HG03103 (cell line): ENCODE results near the gene TBC1D12.
"Not testable (repeated sequence)": the region's sequence is repeated elsewhere in the genome, so short reads cannot be mapped to it uniquely, and the experiment has no call there.

Source experiments
- ATAC-seq: cut with Tn5 transposase; IDR thresholded peaks from one replicate; pipeline ENCODE4 v1.9.1; 2021; ENCODE audit warnings: low read depth; ENCODE audit not compliant: unreplicated experiment

TBC1D12 gene

DNA sequence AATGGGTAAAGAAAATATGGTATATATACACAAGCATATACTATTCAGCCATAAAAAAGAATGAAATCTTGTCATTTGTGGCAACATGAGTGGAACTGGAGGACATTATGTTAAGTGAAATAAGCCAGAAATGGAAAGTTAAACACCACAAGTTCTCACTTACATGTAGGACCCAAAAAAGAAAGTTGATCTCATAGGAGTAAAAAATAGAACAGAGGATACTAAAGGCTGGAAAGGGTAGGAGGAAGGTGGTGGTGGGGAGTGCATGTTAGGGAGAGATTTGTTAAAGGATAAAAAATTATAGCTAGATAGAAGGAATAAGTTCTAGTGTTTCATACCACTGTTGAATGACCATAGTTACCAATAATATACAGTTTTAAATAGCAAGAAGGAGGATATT is 48.4 kb downstream of the TBC1D12 start:
- ATAC-seq, result no peak

DNA sequence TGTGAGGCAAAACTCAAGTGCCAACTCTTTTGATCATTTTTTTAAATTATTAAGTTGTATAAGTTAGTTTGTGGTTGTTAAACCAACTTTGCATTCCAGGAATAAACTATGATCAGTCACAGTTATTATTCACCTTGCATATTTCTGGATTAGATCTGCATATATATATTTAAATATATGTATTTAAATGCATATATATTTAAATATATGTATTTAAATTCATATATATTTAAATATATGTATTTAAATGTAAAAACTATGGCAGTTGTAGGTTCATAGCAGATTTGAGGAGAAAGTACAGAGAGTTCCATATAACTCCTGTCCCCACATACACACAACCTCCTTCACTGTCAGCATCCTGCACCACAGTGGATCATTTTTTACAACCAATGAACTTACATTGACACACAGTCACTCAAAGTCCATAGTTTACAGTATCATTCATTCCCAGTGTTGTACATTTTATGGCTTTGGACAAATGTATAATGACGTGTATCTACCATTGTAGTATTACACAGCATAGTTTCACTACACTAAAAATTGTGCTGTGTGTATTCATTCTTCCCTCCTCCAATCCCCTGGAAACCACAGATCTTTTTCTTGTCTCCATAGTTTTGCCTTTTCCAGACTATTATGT is 49.7 kb downstream of the TBC1D12 start:
- no peak for ATAC-seq

DNA sequence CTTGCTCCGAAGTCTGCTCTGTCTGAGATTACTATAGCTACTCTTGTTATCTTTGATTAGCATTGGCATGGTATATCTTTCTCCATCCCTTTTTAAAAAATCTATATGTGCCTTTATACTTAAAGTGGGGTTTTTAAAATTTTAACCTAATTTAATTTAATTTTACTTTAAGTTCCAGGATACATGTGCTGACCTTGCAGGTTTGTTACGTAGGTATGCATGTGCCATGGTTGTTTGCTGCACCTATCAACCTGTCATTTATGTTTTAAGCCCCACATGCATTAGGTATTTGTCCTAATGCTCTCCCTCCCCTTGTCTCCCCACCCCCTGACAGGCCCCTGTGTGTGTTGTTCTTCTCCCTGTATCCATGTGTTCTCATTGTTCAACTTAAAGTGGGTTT is 54.6 kb downstream of the TBC1D12 start:
- ATAC-seq, result no peak

DNA sequence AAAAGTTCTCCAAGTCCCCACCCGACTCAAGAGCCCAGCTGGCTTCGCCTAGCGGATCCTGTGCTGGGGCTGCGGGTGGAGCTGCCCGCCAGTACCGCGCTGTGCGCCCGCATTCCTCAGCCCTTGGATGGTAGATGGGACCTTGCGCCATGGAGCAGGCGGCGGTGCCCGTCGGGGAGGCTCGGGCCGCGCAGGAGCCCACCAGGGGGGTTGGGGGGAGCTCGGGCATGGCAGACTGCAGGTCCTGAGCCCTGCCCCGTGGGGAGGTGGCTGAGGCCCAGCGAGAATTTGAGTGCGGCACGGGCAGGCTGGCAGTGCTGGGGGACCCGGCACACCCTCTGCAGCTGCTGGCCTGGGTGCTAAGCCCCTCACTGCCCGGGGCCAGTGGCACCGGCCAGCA is 57.0 kb downstream of the TBC1D12 start:
- no peak for ATAC-seq

DNA sequence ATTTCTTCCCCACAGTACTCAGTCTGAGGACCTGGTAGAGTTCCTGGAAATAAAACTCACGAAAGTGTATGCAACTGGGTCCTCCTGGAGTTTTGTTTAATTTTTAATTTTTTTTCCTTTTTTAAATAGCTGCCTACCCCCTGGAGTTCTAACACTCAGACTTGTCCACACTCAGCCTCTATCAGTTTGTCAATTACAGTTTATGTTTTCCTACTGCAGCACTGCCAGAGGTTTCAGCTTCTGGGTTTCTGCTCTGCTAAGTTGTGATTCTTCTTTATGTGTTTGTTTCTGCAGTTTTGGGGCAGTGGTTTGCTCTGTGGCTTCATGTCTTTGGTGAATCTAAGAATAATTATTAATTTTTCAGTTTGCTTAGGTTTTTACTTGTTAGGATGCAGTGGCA is 59.2 kb downstream of the TBC1D12 start:
- ATAC-seq, result no peak

DNA sequence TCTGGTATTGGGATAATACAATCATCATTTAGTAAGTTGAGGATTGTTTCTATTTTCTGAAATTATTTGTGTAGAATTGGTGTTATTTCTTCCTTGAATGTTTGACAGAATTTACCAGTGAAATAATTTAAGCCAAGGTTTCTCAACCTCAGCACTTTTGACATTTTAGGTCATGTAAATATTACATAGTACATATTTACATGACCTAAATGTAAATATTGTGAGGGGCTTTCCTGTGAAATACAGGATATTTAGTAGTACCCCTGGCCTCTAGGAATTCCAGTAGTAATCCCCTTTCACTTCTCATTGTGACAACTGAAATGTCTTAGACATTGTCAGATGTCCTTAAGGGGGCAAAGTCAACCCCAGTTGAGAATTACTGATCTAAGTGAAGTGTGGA is 59.8 kb downstream of the TBC1D12 start:
- ATAC-seq, result no peak

DNA sequence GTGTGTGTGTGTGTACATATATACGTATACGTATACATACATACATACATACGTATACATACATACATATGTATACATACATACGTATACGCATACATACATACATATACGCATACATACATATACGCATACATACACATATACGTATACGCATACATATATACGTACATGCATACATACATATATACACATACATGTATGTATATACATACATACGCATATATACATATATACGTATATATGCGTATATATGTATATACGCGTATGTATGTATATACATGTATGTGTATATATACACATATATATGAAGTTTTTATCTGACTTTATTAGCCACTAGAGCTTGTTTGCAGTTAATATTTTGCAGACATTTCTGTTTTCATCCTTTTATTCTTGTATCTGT is 63.3 kb downstream of the TBC1D12 start:
- ATAC-seq, result no peak

DNA sequence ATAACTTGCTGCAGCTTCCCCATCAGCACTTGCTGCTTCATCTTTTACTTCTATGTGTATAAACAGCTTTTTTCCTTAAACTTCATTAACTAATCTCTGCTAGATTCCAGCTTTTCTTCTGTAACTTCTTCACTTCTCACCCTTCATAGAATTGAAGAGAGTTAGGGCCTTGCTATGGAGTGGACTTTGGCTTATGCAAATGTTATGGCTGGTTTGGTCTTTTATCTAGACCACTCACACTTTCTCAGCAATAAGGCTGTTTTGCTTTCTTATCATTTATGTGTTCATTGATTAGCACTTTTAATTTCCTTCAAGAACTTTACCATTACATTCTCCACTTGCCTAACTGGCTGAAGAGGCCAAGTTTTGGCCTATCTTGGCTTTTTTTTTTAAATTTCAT is 79.1 kb downstream of the TBC1D12 start:
- no peak for ATAC-seq

DNA sequence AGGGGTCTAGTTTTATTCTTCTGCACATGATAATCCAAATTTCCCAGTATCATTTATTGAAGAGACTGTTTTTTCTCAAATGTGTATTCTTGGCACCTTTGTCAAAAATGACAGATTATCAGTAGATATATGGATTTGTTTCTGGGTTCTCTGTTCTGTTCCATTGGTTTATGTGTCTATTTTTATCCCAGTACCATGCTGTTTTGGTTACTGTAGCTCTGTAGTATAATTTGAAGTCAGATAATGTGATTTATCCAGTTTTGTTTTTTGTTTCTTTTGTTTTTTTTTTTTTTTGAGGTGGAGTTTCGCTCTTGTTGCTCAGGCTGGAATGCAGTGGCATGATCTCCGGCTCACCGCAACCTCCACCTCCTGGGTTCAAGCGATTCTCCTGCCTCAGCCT is 81.6 kb downstream of the TBC1D12 start:
- no peak for ATAC-seq

DNA sequence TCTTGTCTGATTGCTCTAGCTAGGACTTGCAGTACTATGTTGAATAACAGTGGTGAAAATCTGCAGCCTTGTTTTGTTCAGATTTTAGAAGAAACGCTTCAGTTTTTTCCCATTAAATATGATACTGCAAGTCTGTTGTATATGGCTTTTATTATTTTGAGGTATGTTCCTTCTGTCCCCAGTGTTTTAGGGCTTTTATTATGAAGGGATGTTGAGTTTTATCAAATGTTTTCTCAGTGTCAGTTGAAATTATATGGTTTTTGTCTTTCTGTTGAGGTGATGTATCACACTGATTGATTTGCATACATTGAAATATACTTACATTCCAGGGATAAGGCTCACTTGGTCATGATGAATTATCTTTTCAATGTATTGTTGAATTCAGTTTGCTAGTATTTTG is 82.8 kb downstream of the TBC1D12 start:
- ATAC-seq, result no peak

DNA sequence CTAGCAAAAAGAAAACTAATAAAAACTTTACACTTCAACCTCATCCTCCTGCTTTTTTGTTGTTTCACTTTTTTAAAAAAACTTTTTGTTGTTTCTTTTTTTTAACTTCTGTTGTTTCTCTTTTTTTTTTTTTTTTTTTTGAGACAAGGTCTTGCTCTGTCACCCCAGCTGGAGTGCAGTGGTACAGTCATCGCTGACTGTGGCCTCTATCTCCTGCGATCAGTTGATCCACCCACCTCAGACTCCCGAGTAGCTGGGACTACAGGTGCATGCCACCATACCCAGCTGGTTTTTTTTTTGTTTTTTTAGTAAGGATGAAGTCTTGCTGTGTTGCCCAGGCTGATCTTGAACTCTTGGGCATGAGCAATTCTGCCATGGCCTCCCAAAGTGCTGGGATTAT is 85.2 kb downstream of the TBC1D12 start:
- ATAC-seq, result no peak

DNA sequence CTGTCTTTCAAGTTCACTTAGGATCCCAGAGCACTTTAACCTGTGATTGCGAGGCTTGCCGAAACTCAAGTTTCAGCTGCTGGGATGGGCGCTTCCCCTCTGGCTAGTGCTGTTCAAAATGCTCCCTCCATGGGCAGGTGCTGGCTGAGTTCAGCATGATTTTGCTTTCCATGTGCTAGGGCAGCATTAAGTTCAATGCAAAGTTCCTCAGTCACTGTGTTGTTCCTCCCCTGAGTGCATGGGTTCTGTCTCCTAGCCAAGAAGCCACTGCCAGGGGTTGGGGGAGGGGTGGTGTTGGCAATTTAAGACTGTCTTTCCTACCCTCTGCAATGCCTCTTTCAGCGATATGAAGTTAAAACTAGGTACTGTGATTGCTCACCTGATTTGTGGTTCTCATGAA is 86.8 kb downstream of the TBC1D12 start:
- no peak for ATAC-seq

DNA sequence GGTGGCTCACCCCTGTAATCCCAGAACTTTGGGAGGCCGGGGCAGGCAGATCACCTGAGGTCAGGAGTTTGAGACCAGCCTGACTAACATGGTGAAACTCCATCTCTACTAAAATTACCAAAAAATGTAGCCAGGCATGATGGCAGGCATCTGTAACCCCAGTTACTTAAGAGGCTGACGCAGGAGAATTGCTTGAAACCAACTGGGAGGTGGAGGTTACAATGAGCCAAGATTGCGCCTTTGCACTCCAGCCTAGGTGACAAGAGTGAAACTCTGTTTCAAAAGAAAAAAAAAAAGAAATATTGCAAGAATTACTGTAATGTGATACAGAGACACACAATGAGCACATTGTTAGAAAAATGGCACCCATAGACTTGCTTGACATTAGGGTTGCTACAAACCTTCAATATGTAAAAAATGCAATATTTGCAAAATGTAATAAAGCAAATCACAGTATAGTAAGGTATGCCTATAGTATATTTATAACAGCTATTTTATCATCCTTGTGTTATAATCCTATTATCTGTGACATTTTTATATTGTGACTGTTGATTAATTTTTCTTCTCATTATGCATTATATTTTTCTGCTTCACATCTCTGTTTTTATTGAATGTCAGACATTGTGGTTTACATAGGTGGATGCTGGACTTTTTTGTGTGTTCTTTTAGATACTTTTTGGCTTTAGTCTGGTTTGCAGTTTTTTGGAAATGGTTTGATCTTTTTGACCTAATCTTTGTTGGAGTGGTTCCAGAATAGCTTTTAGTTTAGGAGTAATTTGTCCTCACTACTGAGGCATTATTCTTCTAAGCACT is 87.8 kb downstream of the TBC1D12 start:
- ATAC-seq, result no peak

DNA sequence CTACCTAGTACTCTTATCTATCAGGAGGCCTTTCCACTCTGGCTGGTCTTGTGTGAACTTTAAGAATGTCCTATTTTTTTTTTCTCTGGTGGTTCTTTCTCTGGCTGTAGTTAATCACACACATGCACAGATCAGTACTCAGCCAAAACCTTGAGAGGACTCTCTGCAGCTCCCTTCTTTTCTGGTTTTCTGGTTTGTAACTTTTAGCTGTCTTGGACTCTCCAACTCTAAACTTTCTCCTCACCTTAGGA is 88.4 kb downstream of the TBC1D12 start:
- ATAC-seq, result no peak

DNA sequence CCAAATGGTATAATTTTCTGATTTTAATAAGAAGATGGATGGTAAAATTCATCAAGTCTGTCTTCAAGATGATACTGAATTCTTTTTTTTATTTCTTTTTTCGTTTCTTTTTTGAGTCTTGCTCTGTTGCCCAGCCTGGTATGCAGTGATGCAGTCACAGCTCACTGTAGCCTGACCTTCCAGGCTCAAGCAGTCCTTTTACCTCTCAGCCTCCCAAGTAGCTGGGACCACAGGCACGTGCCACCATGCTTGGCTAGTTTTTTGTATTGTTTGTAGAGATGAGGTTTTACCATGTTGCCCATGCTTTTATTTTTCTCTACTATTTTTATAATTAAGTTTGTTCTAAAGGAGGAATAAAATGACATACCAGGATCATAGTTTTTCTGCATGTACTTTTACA is 91.1 kb downstream of the TBC1D12 start:
- ATAC-seq, result no peak

DNA sequence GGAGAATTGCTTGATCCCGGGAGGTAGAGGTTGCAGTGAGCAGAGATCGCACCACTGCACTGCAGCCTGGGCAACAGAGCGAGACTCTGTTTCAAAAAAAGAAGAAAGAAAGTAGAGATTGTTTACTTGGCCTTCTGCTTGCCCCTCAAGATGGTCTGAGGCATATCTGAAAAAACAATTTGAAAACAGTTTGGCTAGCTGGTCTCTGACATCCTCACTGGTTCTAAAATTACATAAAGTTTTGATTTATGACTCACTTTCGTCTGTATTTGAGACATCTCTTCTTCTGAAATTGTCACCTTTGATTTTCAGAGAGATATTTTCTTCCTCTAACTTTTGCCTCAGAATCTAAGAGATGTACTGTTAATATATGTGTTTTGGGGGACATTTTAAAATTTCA is 93.7 kb downstream of the TBC1D12 start:
- ATAC-seq, result peak; percentile 68

DNA sequence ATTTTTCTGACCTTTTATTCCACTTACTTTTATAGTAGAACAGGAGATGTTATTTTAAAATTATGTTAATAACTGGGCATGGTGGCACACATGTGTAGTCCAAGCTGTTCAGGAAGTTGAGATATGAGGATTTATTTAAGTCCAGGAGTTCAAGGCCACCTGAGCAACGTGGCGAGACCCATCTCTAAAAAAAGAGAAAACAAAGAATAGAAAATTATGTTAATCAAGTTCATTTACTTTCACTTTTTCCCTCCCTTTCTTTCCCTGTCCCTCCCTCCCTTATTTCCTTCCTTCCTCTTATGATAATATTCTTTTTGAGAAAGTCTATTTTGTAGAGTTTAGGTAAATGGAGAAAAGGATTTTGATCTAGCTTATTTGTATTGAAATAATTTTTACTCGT is 94.3 kb downstream of the TBC1D12 start:
- no peak for ATAC-seq

DNA sequence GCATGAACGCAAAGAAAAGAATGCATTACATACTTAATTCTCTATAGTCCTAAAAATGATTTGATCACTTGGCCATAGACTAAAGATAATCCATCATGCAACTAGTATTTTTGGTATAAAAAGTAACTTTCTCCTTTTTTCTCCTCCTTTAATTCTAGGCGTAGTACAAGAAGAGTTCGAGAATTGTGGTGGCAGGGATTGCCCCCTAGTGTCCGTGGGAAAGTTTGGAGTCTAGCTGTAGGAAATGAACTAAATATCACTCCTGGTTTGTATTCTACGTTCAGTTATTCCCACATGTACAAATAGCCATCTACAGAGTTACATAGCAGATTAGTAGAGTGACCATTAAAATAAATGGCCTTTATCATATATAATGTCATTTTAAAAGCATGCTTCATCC is 97.7 kb downstream of the TBC1D12 start:
- ATAC-seq, result no peak

DNA sequence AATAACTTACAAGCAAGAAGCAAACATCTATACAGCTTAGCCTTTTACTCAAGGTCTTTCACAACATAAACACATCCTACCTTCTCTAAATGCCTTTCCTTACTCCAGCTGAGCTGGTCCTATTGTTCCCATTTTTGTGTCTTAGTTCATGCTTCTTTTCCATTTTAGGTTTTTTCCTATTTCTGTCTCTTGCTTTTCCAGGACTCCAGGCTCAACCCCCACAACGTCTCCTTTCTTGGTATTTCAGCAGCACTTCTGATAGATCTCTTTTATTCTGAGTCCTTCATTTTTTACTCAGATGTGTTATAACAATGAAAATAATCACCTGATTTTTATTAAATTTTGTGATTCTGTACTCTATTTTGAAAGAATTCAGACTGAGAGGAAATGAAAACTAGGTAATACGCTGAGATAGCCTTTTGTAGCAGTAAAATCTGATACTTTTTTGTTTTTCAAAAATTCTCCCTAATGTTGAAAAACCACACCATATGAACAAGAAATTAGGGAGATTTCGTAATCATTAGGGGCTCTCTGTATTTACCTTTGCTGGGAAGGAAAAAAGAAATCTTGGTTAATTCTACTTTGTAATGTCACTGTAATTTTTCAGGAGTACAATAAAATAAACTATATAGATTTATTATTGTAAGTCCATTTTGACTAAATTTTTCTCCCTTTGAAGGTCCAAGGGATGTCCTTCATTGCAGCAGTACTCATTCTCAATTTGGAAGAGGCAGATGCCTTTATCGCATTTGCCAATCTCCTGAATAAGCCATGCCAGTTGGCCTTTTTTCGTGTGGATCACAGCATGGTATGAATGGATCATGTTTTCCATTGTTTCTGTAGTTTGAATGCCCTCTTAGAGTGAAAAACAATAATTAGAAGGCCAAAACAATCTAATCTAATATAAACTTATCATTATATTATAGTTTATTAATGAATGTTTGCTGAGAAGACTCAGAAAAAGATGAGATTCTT is 119.2 kb downstream of the TBC1D12 start:
- ATAC-seq, result no peak

DNA sequence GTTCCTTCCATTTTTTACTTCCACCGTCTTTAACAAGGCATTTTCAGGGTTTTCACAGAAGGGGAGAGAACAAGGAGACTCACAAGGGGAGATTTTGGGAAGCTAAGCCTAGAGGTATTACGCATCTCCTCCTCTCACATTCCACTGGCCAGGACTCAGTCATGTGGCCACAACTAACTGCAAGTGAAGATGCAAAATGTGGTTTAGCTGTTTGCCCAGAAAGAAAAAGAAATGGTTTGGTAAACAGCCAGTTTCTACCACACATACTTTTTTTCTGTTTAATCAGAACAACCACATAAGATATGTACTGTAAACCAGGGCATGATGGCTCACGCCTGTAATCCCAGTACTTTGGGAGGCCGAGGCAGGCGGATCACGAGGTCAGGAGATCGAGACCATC is 121.8 kb downstream of the TBC1D12 start:
- ATAC-seq, result no peak

DNA sequence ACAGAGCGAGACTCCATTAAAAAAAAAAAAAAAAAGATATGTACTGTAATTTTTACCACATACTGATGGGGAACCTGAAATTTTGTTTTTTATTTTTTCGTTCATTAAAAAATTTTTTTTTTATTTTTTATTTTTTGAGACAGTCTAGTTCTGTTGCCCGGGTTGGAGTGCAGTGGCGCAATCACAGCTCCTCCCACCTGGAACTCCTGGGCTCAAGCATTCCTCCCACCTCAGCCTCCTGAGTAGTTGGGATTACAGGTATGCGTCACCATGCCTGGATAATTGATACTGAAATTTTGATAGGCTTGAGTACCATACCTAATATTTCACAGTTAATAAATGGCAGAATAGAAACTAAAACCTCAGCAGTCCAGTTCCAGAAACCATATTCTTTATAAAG is 122.4 kb downstream of the TBC1D12 start:
- no peak for ATAC-seq

DNA sequence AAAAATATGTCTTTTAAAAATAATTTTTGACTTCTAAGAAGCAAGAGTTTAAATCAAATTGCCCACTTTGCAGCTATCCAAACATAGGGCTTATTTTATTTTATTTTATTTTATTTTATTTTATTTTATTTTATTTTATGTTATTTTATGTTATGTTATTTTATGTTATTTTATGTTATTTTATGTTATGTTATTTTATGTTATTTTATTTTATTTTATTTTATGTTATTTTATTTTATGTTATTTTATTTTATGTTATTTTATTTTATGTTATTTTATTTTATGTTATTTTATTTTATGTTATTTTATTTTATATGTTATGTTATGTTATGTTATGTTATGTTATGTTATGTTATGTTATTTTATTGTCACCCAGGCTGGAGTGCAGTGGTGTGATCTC is 129.2 kb downstream of the TBC1D12 start:
- not testable (repeated sequence) for ATAC-seq
